Keratinocyte (primary cell): ENCODE data around the gene MYO1H. TPM values are rescaled to one million over a fixed set of nuclear protein-coding genes. Genes with fewer than 3 reads are reported as not detected.

Source experiments
- DNase-seq: peaks from one replicate; pipeline ENCODE4 v3.0.0-alpha.2; 2011; ENCODE audit warnings: low read depth, missing footprints, low spot score
- FAIRE-seq: peaks from 2 replicates; lab custom pipeline; 2011; peaks lifted over from hg19 to GRCh38; lab: Jason Lieb, UNC
- H2AFZ ChIP-seq: 2 replicates; pipeline ENCODE4 v1.6.0; 2012; ENCODE audit warnings: low read length, control low read depth, inconsistent platforms; ENCODE audit not compliant: control insufficient read depth
- H3K27ac ChIP-seq: 2 replicates; pipeline ENCODE4 v1.5.1; 2011; ENCODE audit warnings: low read length; ENCODE audit not compliant: control insufficient read depth, insufficient read depth
- H3K27me3 ChIP-seq: 3 replicates; pipeline ENCODE4 v1.6.0; 2011; ENCODE audit warnings: low read length; ENCODE audit not compliant: control insufficient read depth, insufficient read depth; ENCODE audit errors: extremely low read depth
- H3K36me3 ChIP-seq, 2 experiments: 2 replicates in 1 of 2; 3 replicates in 1 of 2; pipeline ENCODE4 v1.5.1; 2011; ENCODE audit warnings: low read length in 2 of 2, mild to moderate bottlenecking in 1 of 2; ENCODE audit not compliant: control insufficient read depth in 2 of 2, insufficient read depth in 2 of 2; ENCODE audit errors: extremely low read depth in 1 of 2
- H3K4me1 ChIP-seq: 3 replicates; pipeline ENCODE4 v1.5.1; 2011; ENCODE audit warnings: low read length; ENCODE audit not compliant: control insufficient read depth, insufficient read depth; ENCODE audit errors: extremely low read depth
- H3K4me2 ChIP-seq: 3 replicates; pipeline ENCODE4 v1.6.0; 2011; ENCODE audit warnings: low read depth, low read length; ENCODE audit not compliant: control insufficient read depth, insufficient read depth; ENCODE audit errors: extremely low read depth
- H3K4me3 ChIP-seq, 3 experiments: fragments of 200-600 bp in 1 of 3; sonication (generic) in 1 of 3; 2 replicates in 2 of 3; 3 replicates in 1 of 3; pipeline ENCODE4 v1.5.1; 2011 to 2016; ENCODE audit warnings: low read length in 3 of 3, mild to moderate bottlenecking in 3 of 3, control low read depth in 2 of 3, inconsistent platforms in 1 of 3, low read depth in 1 of 3, mixed read lengths in 1 of 3, mixed run types in 1 of 3, moderate library complexity in 1 of 3; ENCODE audit not compliant: control insufficient read depth in 2 of 3, insufficient read depth in 2 of 3; ENCODE audit errors: extremely low read depth in 1 of 3
- H3K79me2 ChIP-seq: 2 replicates; pipeline ENCODE4 v1.6.0; 2012; ENCODE audit warnings: low read length; ENCODE audit not compliant: control insufficient read depth, insufficient read depth
- H3K9ac ChIP-seq: 3 replicates; pipeline ENCODE4 v1.6.0; 2011; ENCODE audit warnings: low read length; ENCODE audit not compliant: control insufficient read depth, insufficient read depth; ENCODE audit errors: extremely low read depth
- H3K9me1 ChIP-seq: 3 replicates; pipeline ENCODE4 v1.6.0; 2011; ENCODE audit warnings: low read length; ENCODE audit not compliant: control insufficient read depth, insufficient read depth; ENCODE audit errors: extremely low read depth
- H3K9me3 ChIP-seq: 2 replicates; pipeline ENCODE4 v1.5.1; 2012; ENCODE audit warnings: low read depth, low read length; ENCODE audit not compliant: control insufficient read depth
- H4K20me1 ChIP-seq: 3 replicates; pipeline ENCODE4 v1.6.0; 2011; ENCODE audit warnings: low read length; ENCODE audit not compliant: control insufficient read depth, insufficient read depth; ENCODE audit errors: extremely low read depth
- CTCF ChIP-seq, 3 experiments: IDR thresholded peaks in 1 of 3; conservative IDR thresholded peaks in 1 of 3; optimal IDR thresholded peaks in 1 of 3; 2 replicates in 2 of 3; 3 replicates in 1 of 3; pipeline versions ENCODE3 to v1.5.1; 2011; ENCODE audit warnings: low read length in 3 of 3, mild to moderate bottlenecking in 3 of 3, moderate library complexity in 2 of 3, control low read depth in 1 of 3, inconsistent platforms in 1 of 3; ENCODE audit not compliant: insufficient read depth in 2 of 3; ENCODE audit errors: extremely low read depth in 1 of 3
- EZH2 ChIP-seq: IDR thresholded peaks from one replicate; pipeline ENCODE4 v1.6.1; 2012; ENCODE audit warnings: inconsistent platforms, mild to moderate bottlenecking, low read length, moderate library complexity
- dilution Hi-C: fragments of 300-500 bp; cut with MboI; formaldehyde crosslinking; loops from one replicate; pipeline ENCODE4 v1.7.0; 2020; ENCODE audit warnings: low sequenced_read_pairs; ENCODE audit not compliant: extremely low pct_ligation_motif_present
- polyA plus RNA-seq, 5 experiments: library from polyadenylated mRNA; depleted of rRNA in 3 of 5; stranded (reverse) in 3 of 5; stranded (forward) in 1 of 5; unstranded in 1 of 5; fragments of >200 nt; gene quantifications; 1 replicate in 1 of 5; 2 replicates in 3 of 5; 3 replicates in 1 of 5; pipeline versions ENCODE4 v1.2.1 to v1.2.3, GENCODE V29; 2011 to 2012; ENCODE audit warnings: missing spikeins in 2 of 5, low read depth in 1 of 5, low replicate concordance in 1 of 5

MYO1H gene
- polyA plus RNA-seq, 1 donor (not counting 4 experiments of a cell fraction or from before 2014, with no cell fraction given): not detected

GRCh38 chr12:109483346-109483745 is 135.6 kb downstream of the MYO1H start:
- Histone ChIP-seq H2AFZ (no peak overlapping the region), H3K27ac (no peak overlapping the region), H3K27me3 (no peaks in the 10 kb centered on the region), H3K4me1 (peaks cover 5% of the 10 kb centered on the region), H3K9ac (no peak overlapping the region), H3K4me2 (no peak overlapping the region), H3K79me2 (peaks cover 15% of the 10 kb centered on the region), H3K9me1 (no peaks in the 10 kb centered on the region), H4K20me1 (no peaks in the 10 kb centered on the region), H3K4me3 (no peak overlapping the region), H3K9me3 (no peaks in the 10 kb centered on the region), H3K36me3 (peaks cover 30% of the 10 kb centered on the region in 2 experiments)
- DNase-seq (no peak), FAIRE-seq (no peak)
- dilution Hi-C loops: no loop called here
- TF ChIP-seq CTCF (optimal IDR thresholded peaks at IDR 0.05 in 1 of 3, IDR thresholded peaks at IDR 0.05 in 1 of 3, conservative IDR thresholded peaks at IDR 0.05 in 1 of 3; ENCODE audit: extremely low read depth in 1 of 3, insufficient read depth in 2 of 3, low read length in 3 of 3): no peak
- TF ChIP-seq EZH2: no peak

GRCh38 chr12:109485201-109485600 is 137.5 kb downstream of the MYO1H start:
- dilution Hi-C loops: no loop called here
- no peak for DNase-seq
- H3K27me3 ChIP-seq: no peaks in the 10 kb centered on the region
- H3K9me1 ChIP-seq: no peaks in the 10 kb centered on the region
- H4K20me1 ChIP-seq: no peaks in the 10 kb centered on the region
- no peak overlapping the region for H3K4me2 ChIP-seq
- no peak overlapping the region for H3K4me3 ChIP-seq
- H3K79me2 ChIP-seq: no peaks in the 10 kb centered on the region
- FAIRE-seq: no peak
- no peak overlapping the region for H3K27ac ChIP-seq
- H3K36me3 ChIP-seq: peaks cover 37 to 45% of the 10 kb centered on the region in 2 experiments
- no peaks in the 10 kb centered on the region for H3K4me1 ChIP-seq
- no peak overlapping the region for H2AFZ ChIP-seq
- H3K9me3 ChIP-seq: no peaks in the 10 kb centered on the region
- TF ChIP-seq CTCF (optimal IDR thresholded peaks at IDR 0.05 in 1 of 3, IDR thresholded peaks at IDR 0.05 in 1 of 3, conservative IDR thresholded peaks at IDR 0.05 in 1 of 3; ENCODE audit: extremely low read depth in 1 of 3, insufficient read depth in 2 of 3, low read length in 3 of 3) (no peak), EZH2 (no peak)
- H3K9ac ChIP-seq: no peak overlapping the region
